NCI-H2029 treated with DMSO at 0.1 percent for 48 hours (cell line): Measurements from ENCODE around the gene DDN.

Experiments
- DNase-seq: peaks from one replicate; lab custom pipeline; 2025; lab: John Stamatoyannopoulos, UW

DDN gene

DNA sequence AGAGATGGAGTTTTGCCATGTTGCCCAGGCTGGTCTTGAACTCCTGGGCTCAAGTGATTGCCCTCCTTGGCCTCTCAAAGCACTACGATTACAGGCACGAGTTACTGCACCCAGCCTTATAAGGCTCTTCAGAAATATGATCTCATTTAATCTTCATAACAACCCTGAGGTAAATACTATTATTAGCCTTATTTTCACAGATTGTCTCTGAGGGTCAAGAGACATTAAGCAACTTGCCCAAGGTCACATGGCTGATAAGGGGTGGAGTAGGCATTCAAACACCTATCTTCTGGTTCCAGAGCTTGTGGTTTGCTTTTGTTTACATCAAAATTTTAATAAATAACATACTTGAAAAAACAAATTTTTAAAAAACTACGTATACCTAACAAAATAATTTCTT, 14.3 kb upstream of the DDN start:
- no peak for DNase-seq

GRCh38 chr12:49012739-49013138, 13.6 kb upstream of the DDN start:
- no peak for DNase-seq

DNA sequence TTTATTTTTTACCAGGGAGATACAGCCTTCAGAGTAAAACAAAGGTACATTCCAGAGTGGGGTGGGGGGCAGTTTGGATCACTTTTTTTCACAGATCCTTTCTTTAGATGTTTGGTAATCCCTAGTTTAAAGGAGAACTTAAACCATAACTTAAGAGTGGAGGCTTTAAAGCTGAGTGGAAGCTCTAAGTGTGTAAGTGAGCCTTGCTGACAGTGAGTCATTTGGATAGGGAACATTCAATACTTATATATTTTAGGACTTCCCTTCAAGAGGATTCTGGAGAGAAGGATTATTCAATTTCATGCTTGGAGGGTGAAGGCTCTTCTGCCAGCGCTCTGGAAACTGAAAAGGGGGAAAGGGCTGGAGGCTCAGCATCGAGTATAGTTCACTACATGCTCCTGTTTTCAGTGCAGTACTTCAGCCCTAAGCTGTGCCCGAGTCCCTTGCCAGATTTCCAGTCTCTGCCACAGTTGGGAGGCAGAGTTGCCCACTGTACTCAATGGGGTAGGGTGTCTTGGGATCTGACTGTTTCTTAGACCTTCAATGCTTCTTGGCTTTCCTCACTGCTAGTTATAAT, 11.0 kb upstream of the DDN start:
- DNase-seq: no peak

DNA sequence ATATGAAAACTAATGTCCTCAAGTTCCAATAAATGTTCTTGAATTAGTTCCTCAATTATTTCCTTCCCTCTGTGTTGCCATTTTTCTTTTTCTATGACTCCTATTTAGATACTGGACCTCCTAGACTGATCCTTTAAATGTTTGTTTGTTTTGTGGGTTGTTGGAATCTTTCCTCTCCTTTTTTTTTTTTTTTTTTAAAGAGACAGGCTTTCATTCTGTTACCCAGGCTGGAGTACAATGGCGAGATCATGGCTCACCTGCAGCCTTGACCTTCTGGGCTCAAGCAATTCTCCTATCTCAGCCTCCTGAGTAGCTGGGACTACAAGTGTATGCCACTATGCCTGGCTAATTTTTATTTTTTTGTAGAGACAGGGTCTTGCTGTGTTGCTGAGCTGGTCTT, 9.8 kb upstream of the DDN start:
- no peak for DNase-seq

- no peak for DNase-seq
These were observed 1.2 kb upstream of the DDN start for GRCh38 chr12:49000346-49000745.

DNA sequence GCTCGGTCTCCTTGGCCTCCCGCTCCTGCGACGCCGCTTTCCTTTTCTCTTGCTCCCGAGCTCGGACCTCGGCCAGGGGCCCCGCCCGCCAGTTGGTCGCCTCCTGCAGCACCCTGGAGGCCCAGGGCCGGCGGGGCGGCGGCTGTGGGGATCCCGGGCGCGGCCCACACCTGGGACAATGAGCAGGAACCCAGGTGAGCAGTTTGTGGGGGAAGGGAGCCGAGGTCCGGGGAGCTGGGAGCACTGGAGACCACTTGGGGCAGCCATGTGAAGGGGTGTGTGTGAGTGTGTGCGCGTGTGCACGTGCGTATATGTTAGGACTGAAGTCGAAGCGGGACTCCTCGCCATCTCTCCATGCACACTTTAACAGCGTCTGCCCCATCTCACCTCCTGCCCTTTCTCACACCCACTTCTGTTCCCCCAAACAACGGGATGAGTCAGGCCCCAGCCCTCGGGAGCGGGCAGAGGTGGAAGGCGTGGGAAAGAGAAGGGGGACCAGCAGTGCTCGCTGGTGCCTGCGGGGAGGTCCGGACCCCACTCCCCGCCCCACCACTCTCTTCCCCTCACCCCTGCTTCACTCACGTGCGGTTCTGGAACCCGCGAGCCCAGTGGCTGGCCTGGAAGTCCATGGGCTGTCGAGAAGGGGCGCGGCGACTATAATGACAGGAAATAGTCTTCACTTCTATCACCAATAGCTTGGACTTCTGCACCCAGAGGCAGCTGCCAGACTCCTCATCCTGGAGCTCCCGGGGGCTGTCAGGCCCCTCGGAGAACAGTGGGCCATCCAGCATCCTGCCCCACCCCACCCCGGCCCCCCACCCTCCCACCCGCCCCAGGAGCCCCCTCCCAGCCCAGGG, 450 bp downstream of the DDN start:
- DNase-seq: no peak

DNA sequence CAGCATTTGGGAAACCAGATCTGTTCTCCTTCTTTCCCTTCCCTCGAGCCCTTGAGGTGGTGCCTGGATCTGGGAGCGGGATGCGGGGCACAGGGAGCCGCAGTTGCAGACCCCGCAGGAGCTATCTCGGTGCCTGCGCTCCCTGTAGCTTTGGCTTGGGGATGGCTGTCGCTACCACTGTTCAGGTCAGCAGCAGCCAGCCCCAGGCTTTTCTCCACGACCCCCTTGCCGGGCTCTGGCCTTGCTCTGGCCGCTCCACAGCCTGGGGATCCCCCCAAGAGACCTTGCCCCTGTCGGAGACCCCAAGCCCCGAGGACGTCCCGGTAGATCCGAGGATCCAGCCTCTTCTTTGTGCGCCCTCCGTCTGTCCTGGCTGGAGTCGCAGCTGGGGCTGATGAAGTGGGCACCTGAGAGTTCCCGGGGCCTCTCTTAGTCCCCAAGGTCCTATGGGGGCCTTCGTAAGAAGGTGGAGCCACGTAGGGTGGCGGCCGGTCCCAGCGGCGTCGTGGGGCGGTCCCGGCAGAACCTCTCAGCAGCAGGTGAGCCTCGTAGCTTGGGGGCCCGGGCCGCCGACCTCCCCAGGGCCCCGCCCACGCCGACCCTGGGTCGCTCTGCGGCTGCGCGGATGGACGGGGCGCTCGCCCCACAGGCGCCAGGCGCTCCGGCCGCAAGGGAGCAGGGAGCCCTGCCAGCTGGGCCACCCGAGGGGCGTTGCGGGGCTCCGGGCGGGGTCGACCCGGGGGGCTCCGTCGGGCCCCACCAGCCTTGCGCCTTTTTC, 1.3 kb downstream of the DDN start:
- no peak for DNase-seq

- peak; percentile 30 for DNase-seq
These were observed 2.1 kb downstream of the DDN start for GRCh38 chr12:48996794-48997718.

DNA sequence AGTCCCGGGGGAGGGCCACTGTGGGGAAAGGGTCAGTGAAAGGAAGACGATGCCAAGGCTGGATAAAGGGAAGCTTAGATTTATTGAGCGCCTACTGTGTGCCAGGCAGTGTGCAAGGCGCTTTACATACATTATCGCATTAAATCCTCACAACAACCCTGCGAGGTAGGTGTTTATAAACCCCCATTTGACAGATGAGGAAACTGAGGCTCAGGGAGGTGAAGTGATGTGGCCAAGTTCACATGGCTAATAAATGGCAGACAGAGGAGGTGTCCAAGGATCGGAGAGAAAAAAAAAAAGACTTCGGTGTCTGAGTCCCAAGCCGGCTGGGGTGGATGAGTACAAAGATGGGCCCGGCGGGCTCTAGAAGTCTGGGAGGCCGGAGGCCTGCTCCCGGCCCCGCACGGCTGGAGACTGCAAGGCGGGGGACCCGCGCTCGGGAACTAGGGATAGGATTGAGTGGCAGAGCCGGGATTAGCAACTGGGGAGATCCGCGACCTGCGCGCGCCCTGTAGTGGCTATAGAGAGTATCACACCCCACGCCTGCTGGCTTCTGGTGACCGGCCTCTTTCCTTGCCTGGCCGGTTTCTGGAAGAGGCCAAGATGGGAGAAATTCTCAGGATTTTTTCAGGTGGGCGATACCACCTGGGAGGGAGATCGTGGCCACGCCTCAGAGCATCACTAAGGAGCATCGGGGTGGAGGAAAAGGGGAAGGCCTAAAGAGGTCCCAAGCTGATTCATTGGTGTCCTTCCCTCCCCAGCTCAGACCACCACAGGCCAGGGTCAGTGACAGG, 3.9 kb downstream of the DDN start:
- peak; percentile 54 for DNase-seq

GRCh38 chr12:48994224-48995085, 4.7 kb downstream of the DDN start:
- no peak for DNase-seq

DNA sequence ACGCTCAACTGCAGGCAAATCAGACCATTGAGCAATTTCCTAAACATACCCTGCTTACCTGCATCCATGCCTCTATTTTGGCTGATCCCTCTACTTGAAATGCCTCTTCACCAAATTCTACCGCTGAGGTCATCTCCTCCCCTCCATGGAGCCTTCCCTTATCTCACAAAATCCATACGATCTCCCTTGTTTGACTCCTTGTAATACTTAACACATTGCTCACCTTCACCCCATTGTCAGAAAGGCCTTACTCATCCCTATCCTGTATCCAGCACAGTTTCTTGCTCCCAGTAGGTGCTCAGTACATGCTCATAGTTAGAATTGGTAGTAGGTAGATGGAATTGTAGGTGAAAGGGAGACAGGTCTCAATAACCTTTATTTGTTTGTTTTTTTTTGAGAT, 5.4 kb downstream of the DDN start:
- DNase-seq: no peak

DNA sequence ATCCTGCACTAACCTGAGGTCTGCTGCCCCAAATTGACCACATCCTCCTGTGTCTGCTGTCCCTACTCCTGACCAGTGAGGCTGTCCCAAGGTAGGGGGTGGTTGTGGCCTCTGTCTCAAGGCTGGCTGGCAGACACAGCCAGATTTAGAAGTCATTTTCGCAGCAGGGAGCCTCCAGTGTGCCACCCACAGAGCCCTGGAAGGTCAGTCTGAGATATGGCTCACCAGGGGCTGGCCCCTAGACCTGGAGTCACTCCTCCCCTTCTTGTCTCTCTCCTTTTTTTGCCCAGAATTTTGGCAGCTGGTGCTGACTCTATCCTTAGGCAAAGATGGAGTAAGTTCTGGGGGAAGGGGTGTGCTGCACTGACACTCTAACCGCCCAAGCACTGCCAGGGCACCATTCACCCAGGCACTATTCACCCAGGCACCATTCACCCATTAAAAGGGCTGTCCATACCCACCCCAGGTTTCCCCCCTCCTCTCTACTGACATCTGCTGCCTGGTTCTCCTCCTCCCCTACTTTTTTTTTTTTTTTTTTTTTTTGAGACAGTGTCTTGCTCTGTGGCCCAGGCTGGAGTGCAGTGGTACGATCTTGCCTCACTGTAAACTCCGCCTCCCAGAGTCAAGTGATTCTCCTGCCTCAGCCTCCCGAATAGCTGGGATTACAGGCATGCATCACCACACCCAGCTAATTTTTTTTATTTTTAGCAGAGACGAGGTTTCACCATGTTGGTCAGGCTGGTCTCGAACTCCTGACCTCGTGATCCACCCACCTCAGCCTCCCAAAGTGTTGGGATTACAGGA, 7.7 kb downstream of the DDN start:
- no peak for DNase-seq

DNA sequence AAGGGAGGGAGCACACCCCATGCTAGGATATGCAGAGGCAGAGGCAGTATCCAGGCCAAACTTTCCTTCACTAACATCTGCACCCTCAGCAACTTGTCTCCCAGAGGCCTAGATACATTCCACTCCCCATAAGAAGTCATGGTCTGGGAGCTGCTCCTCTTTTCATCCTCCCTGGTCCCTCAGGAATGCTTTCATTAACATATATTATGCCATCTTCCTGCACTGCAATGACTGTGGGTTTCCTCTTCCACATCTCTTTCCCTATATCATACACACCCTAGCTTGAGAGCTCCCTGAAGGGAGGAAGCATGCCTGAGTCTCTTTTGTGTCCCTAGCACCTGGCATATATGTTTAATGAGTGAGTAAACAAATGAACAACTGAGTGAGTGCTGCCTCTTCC, 8.6 kb downstream of the DDN start:
- peak; percentile 65 for DNase-seq

DNA sequence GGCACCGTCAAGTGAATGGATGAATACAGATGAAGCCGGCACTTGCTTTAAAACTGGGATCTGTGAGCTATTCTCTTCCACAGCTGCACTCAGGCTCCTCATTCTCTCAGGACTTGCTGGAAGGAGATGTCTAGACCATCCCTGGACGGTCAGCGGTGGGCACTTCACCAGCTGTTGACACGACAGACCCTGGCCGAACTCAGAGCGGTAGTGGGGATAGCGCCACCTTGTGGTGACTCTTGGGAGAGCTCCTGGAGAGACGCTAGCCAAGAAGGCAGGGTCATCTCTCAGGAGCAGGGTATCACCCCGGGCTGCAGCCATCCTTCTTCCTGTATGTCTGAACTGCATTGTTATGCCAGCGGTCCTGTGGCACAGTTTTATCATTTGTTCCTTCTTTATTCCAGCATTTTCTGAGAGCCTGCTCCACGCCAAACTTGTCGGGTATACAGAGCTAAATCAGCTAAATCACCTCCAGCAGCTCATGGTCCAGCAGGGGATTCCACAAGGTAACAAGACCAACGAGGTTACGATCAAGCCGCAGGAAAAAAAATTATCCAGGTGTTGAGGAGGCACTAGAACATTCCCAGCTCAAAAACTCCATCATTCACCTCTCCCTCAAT, 11.0 kb downstream of the DDN start:
- DNase-seq: no peak

- DNase-seq: no peak
These were observed 12.4 kb downstream of the DDN start for GRCh38 chr12:48986720-48987291.

GRCh38 chr12:48985901-48986300, 13.3 kb downstream of the DDN start:
- DNase-seq: no peak

DNA sequence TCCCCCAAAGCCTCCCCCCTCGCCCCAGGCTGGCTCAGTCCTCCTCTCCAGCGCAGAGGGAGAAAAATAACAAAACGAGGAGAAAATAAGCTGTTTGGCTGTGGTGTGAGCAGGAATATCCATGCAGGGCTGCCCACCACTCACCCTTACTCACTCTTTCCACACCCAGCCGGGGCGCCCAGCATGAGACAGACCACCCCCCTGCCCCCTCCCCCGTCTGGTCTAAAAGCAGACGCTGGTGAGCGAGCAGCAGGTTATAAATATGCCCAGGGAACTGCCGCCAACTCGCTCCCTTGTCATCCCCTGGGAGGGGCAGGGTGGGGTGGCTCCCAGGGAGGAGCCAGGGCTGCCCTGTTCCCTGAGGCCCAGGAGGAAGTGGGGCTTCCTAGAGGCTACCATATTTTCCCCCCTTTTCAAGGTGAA, 13.7 kb downstream of the DDN start:
- DNase-seq: no peak

GRCh38 chr12:48982397-48983080, 16.6 kb downstream of the DDN start:
- DNase-seq: no peak
